GM10847 (cell line): Measurements from ENCODE around the gene KIF26A.

Experiments used
- POLR2A ChIP-seq: IDR thresholded peaks from 2 replicates; pipeline ENCODE4 v1.6.1; 2011; ENCODE audit not compliant: insufficient read length; ENCODE audit errors: extremely low read depth

Gene KIF26A

DNA sequence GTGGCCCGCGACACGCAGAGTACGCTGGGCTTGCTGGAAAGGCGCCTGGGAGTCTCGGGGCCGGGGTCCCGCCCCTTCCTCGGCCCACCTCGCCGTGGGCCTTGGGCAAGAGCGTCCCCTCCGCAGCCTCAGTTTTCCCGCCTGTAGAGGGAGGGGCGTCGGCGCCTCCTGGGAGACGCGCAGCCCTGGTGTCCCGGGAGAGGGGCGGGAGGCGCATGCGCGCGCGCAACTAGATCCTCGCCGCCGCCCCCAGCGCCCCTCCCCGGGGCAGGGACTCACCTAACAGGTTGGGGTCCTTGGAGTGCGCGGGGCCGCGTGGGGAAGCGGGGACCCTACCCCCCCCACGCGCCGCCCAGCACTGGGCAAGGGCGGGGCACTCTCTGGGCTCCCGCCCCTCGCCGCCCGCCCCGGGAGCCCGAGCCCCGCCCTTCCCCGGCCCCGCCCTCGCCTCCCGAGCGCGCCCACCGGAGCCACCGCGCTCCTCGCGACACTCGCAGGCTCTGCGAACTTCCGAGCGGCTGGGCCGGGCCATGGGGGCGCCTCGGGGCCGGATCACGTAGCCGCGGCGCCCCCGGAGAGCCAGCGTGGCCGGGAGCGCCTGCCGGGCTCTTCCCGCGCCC lies at the start of gene KIF26A:
Gene KIF26A, plus strand, starts transcription at position 490 of the 620 bp plus-strand sequence. CDS start 136 bp downstream, outside the sequence.
- no peak for TF ChIP-seq POLR2A

DNA sequence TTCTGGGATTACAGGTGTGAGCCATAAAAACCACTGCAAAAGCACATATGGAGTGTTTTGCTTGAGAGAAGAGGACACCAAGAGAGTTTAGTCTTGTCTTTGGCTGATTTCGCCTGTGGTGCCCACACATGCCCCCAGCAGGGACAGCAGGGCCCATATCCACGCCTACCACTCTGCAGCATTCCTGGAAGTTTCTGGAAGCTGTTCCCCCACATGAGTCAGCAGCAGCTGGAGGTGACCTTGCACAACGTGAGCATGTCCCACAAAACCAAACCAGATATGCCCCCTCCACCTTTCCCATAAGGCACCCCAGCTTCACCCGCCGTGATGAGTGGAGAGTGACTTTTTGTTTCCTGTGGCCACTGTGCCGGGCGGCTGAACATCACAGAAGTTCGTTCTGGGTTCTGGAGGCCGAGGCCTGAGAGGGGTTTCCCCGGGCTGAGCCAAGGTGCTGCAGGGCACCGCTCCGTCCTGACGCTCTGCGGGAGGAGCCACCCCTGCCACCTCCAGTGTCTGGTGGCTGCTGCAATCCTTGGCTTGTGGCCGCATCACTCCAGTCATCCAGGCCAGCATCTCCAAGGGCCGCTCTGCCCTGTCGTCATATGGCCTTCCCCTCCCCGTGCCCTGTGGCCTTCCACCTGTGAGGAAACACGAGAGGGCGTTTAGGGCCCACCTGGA lies 48.2 kb upstream of the KIF26A start:
- no peak for TF ChIP-seq POLR2A

DNA sequence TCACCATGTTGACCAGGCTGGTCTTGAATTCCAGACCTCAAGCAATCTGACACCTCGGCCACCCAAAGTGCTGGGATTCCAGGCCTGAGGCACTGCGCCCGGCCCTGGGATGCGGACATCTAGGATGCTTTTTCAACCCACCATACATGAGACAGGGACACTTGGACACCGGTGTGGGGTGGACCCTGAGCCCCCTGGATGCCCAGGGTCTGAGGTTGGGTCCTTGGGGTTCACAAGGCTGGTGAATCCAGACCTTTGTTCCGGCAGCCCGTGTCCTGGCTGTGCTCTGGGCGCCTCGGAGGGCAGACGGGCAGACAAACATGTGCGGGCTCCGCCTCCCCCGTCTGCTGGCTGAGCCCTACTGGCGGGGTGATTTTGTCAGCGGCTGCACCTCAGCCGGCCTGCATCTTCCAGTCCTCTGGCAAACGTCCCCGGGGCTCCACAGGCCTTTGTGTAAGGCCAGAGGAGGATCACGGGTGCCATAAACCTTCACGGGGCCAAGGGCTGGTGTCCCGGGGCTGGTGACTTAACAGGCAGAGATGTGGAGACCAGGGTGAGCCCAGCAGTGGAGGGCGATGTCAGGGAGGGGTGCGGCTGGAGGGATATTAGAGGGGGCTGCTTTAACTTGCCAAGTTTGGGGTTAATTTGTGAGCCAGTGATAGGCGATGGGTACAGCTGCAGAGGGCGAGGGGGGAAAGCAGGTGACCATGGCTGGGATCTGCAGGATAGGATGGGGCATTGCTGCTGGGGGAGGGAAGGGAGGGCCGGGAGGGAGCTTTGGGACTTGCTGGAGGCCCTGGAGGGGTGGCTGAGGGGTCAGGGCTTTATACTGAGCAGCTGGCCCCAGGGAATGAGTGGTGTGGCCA lies 47.1 kb upstream of the KIF26A start:
- TF ChIP-seq POLR2A, result no peak

DNA sequence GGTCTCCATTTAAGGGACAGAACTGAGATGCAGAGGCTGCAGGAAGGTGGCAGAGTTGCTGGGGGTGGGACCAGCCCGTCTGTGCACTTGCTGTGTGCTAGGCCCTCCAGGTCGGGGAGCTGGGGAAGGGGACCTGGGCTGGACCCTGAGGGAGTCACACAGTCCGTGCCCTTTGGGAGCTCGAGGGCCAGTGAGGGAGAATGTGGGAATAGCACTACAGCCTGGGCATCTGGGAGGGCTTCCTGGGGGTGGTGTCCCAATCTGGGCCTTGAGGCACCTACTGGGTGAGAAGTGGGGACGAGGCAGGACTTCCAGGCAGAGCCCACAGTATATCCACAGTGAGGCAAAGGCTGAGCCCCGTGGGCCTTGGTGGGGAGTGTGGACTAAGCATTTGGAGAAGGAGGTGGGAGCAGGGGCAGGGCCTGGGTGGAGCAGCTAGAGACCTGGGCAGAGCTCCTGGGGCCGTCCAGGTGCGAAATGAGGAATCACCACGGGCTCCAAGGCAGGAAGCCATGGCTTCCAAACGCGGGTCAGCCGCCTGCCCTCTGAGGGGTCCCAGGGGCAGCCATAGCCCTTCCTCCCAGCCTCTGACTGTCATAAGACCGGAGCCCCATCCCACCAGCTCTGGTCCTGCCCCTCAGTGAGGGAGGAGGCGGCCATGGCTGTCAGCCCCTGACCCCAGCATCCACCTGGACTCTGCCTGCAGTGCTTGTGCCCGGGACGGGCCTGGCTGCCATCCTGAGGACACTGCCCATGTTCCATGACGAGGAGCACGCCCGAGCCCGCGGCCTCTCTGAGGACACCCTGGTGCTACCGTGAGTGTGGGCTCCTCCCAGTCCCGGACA lies 46.2 kb upstream of the KIF26A start:
- TF ChIP-seq POLR2A, result no peak

DNA sequence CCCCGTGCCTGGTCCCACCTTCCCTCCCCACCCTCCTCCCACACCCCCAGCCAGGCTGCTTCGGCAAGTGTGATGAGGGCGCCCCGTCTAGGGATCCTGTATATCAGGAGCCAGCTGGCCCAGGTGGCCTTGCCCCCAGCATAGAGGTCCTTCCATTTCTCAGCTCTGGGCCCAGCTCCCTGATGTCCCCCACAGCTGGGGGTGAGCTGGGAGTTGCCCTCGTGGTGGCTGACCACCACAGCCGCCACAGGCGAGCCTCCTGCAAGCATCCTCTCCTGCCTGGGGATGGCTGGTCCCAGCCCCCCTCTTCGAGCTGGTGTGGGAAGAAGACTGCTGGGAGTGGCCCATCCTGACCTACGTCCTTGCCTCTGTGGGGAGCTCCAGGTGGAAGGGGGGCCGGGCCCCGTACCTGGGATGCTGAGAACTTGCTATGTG lies 45.4 kb upstream of the KIF26A start:
- no peak for TF ChIP-seq POLR2A

DNA sequence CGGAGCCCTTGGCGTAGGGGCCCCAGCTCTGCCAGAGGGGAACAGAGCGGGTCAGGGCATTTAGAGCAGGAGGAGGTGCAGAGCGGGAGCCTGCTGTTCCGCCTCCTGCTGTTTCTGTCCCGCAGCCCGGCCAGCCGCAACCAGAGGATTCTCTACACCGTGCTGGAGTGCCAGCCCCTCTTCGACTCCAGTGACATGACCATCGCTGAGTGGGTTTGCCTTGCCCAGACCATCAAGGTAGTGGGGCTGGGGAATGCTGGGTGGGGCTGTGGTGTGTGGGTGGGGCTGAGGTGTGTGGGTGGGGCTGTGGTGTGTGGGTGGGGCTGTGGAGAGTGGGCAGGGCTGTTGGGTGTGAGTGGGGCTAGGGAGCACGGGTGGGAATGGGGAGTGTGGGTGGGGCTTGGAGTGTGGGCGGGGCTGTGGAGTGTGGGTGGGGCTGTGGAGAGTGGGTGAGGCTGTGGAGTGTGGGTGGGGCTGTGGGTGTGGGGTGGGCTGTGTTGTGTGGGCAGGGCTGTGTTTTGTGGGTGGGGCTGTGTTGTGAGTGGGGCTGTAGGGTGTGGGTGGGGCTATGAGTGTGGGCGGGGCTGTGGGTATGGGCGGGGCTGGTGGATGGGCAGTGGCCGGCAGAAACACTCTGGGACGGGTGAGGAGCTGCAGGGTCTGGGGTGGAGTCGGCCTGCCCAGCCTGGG lies 44.9 kb upstream of the KIF26A start:
- no peak for TF ChIP-seq POLR2A

DNA sequence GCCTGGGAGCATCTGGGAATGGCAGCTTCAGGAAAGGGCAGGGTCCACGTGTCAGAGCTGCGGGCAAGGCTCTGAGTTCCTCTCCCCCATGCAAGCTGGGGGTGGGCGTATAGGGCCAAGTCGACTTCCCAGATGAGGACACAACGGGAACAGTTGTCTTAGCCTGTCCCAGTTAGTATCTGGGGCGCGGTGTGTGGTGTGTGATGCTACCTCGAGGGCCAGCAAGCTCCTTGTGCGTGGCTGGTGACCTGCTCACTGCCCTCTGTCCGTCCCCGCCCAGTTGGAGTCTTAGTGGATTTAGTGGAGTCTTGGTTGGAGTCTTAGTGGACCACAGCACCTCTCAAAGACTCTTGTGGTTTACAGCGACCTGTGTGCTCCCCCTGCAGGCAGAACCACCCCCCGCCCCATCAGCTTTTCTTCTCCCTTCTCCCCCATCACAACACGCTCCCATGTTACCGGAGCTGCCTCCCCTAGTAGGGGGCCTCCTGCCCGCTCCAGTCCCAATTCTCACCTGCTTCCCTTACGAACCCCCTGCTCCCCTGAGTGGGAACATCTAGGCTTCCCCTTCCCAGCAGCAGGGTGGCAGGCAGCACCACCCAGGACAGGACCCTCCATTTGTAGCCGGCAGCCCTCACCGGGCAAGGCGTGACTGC lies 44.2 kb upstream of the KIF26A start:
- no peak for TF ChIP-seq POLR2A

DNA sequence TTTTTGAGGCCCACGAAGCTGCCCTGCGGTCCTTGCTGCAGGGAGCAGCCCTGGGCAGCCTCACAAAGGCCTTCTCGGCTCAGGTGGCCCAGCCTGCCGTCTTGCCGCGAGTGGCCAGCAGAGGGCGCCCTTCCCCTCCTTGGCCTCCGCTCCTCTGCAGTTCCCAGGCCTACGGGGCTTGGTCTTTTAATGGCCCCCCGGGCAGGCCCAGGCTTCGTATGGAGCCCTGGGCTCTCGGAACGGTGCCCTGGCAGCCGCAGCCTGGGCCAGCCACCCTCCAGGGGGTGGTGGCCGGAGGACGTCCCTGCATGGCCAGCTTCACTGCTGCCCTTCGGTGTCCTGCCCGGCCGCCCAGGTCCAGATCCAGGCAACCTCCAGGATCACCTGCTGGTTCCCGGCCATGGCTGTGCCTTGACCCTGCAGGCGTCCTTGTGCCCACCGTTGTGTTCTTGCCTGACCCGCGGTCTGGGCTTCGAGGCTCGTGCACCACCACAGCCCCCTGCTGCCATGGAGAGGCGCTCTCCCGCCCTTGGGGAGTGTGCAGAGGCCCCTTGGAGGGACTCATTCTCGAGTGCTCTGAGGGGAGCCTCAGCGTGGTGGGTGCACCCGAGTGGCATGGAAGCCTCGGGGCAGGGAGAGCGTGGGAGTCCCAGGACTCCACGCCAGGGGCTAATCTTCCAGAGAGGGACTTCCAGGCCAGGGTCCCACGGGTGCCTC lies 43.5 kb upstream of the KIF26A start:
- no peak for TF ChIP-seq POLR2A

DNA sequence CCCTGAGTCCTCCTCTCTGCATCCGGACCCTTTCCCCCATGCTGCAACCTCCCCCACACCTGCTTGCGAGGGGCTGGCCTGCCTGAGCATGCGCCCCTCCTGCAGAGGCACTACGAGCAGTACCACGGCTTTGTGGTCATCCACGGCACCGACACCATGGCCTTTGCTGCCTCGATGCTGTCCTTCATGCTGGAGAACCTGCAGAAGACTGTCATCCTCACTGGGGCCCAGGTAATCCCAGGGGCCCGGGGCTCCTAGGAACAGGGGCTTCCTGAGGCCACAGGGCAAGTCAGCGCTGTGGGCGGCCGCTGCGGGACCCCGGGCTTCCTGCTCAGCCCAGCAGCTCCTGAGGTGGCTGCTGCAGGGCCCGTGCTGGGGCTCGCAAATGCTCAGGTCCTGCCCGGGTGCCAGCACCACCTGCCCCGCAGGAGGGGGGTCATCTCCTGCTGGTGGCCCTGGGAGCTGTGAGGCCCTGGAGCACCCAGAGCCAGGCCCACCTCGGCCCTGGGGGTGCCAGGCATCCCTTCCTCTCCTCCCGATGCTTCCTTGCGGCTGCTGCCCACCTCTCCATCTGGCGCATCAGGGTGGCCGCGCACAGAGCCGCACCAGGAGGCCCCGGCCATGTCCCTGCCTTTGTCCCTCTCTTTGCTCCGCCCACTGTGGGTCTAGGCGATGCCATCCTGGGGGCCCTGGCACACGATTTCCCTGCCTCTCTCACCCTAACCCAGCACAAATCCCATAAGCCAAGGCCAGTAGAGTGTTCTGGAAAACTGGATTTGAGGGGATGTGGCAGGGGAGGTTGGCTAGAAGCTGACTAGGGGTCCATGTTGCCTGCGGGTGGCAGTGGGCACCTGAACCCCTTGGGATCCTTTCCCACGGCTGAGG lies 42.7 kb upstream of the KIF26A start:
- no peak for TF ChIP-seq POLR2A

DNA sequence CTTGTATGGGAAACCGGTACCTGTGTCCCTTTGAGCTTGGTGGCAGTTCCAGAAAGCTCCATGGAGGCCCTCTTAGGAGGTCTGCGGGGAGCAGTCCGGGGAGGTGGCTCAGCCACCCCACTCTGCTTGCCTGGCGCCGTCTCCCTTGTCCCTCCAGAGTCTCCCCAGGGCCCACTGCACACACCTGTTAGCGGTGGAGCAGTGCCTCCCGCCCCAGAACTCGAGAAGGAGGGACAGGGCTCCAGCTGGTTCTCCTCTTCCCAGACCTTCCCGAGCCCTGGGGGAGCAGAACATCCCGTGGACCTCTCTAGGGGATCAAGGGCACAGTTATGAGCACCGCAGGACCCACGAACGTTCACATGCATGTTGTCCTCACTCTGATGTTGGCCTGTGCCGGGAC lies 42.1 kb upstream of the KIF26A start:
- TF ChIP-seq POLR2A, result no peak

DNA sequence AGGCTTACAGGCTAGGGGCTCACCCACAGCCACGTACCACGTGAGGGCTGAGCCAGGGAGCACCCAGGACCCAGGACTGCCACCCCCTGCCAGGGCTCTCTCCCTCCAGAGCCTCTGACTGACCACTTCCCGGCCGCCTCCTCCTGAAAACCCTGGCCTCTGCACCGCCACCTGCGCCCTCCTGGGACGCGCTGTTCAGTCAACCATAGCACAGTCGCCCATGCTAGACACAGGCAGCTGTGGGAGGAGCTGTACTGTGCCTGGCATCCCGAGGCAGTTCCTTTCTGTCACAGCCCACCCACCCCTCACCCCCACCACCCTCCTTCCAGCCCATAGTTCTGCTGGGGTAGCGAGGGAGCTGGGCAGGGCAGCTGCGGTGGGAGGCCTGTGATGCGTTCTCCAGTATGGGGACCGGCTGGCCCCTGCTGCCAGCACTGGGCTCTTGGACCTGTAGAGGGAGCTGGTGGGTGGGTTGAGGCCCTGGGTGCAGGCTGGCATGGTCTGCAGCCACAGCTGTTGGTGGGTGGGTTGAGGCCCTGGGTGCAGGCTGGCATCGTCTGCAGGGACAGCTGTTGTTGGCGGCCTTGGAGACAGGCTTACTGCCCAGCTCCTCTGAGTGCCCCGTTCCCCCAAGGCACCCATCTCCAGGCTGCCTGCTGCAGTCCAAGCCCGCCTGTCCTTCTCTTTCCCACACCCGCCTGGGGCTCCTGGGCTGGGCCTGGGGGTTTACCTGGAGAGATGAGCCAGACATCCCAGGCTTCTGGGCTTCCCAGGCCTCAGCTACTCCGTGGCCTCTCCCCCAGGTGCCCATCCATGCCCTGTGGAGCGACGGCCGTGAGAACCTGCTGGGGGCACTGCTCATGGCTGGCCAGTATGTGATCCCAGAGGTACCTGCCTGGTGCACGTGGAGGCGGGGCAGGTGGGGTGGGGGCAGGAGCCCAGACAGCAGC lies 41.4 kb upstream of the KIF26A start:
- TF ChIP-seq POLR2A, result no peak
